Stimulated activated CD4-positive, alpha-beta T cell treated with anti-CD3 and anti-CD28 coated beads, Interleukin-2, amount 100 ng/mL, for 4 hours (primary cell): Measurements from ENCODE around the gene COX5A.

ENCODE experiments used
- DNase-seq: peaks from one replicate; pipeline ENCODE4 v3.0.0-alpha.2; 2020; ENCODE audit warnings: low read depth

The COX5A gene

GRCh38 chr15:74870436-74871215, 67.2 kb downstream of the COX5A start:
- DNase-seq: no peak
